ENCODE results near the gene SPOCD1.

Gene SPOCD1

GRCh38 chr1:31814631-31815306, 1.1 kb downstream of the SPOCD1 start:
- Mint-ChIP-seq H3K9me3 (no peaks in the 10 kb centered on the region), H3K36me3 (peaks cover 6% of the 10 kb centered on the region), H3K4me1 (peaks cover 18% of the 10 kb centered on the region), H3K4me3 (no peak overlapping the region), H3K27ac (no peak overlapping the region)
- peak; percentile 4 for ATAC-seq
- no peak for DNase-seq (ENCODE audit: low spot score in 2 of 2)

- ATAC-seq = peak; percentile 31
- Mint-ChIP-seq H3K9me3 (no peaks in the 10 kb centered on the region), H3K27ac (no peak overlapping the region), H3K4me3 (no peak overlapping the region), H3K4me1 (peaks cover 18% of the 10 kb centered on the region), H3K36me3 (peaks cover 6% of the 10 kb centered on the region)
- DNase-seq (ENCODE audit: low spot score in 2 of 2) = no peak
Observed at GRCh38 chr1:31814041-31814511, 1.7 kb downstream of the SPOCD1 start.

DNA sequence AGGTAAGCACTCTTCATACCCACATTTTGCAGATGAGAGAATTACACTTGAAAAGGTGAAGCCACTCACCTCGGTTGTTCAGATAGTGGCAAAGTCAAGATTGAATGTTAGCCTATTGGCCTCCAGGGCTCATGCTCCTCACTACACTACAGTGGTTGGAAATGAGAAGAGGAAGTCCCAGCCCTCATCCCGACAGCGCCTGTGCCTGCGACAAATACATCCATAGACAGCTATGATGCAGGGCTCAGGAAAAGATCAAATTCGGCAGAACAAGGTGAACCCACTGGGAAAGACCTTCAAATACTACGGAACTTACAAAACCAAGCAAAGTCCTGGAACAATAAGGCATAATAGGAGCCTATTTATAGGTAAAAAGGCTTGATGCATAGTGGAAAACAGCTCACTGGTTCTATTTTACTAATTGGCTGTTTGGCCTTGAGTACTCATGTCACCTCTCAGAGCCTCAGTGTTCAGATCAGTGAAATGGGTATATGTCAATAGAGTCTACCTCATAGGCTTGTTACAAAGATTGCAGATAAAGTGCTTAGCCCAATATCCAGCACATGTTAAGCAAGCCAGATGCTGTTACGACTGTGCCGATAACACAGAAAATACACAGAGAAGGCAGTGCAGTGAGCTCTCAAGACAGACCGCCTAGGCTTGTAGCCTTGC, 3.5 kb downstream of the SPOCD1 start:
- ATAC-seq = no peak
- Mint-ChIP-seq H3K36me3 (peaks cover 6% of the 10 kb centered on the region), H3K27ac (no peak overlapping the region), H3K4me1 (peaks cover 14% of the 10 kb centered on the region), H3K4me3 (no peak overlapping the region), H3K9me3 (no peaks in the 10 kb centered on the region)
- DNase-seq (ENCODE audit: low spot score in 2 of 2) = no peak

GRCh38 chr1:31811605-31812004, 4.2 kb downstream of the SPOCD1 start:
- Mint-ChIP-seq H3K27ac (no peak overlapping the region), H3K36me3 (peaks cover 6% of the 10 kb centered on the region), H3K4me3 (no peak overlapping the region), H3K9me3 (no peaks in the 10 kb centered on the region), H3K4me1 (peaks cover 12% of the 10 kb centered on the region)
- DNase-seq (ENCODE audit: low spot score in 2 of 2) = no peak
- no peak for ATAC-seq

DNA sequence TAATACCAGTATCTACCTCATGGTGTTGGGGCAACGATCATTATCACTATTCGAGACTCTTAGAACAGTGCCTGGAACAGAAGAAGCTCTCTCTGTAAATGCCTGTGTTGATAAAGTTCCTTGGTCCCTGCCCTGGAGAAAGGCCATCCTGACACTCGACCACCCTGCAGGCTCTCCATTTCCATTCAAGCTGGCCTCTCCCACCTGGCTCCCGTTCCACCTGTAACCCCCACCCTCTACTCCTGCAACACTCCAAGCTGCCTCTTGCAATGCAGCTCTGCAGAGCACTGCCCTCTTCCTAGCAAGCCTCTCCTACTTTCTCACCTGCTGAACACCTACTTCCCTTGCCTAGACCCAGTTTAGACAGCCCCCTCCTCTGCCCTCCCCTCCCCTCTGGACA, 6.1 kb downstream of the SPOCD1 start:
- H3K27ac Mint-ChIP-seq = no peak overlapping the region
- DNase-seq (ENCODE audit: low spot score in 2 of 2) (no peak), ATAC-seq (no peak)
- H3K4me3 Mint-ChIP-seq = no peak overlapping the region
- H3K9me3 Mint-ChIP-seq = no peaks in the 10 kb centered on the region
- H3K36me3 Mint-ChIP-seq = no peaks in the 10 kb centered on the region
- peaks cover 6% of the 10 kb centered on the region for H3K4me1 Mint-ChIP-seq

DNA sequence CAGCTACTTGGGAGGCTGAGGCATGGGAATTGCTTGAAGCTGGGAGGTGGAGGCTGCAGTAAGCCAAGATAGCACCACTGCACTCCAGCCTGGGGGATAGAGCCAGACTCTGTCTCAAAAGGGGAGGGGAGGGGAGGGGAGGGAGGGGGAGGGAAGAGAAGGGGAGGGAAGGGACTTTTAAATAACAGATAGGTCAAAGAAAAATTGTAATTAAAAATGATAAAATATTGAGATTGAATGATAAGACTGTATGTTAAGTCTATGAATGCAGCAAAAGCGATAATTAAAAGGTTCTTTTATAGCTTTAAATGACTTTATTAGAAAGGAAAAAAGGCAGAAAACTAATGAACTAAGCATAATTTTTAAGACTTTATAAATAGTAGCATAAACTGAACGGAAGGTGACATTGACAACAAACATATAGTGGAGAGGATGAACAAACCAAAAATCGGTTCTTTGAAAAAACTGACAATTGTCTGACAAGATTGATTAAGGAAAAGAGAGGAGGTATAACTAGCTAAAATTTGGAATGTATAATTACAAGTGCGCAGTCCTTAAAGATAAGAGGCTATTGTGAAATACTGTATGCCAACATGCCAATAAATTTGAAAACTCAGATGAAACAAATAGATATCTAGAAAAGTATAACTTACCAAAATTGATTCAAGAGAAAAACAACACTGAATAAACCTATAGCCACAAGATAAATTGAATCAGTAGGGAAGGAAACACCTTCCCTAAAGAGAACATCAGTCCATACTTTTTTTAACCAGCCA, 8.4 kb downstream of the SPOCD1 start:
- DNase-seq (ENCODE audit: low spot score in 2 of 2) = no peak
- Mint-ChIP-seq H3K9me3 (no peaks in the 10 kb centered on the region), H3K36me3 (no peaks in the 10 kb centered on the region)

GRCh38 chr1:31805318-31805717, 10.5 kb downstream of the SPOCD1 start:
- Mint-ChIP-seq H3K4me1 (peaks cover 9% of the 10 kb centered on the region), H3K27ac (no peak overlapping the region), H3K36me3 (no peaks in the 10 kb centered on the region), H3K4me3 (no peak overlapping the region), H3K9me3 (no peaks in the 10 kb centered on the region)
- ATAC-seq (no peak), DNase-seq (ENCODE audit: low spot score in 2 of 2) (no peak)

More for the DNA sequence above, 8.4 kb downstream of the SPOCD1 start:
- no peak for ATAC-seq
- no peak overlapping the region for H3K4me3 Mint-ChIP-seq
- H3K27ac Mint-ChIP-seq = no peak overlapping the region
- peaks cover 11% of the 10 kb centered on the region for H3K4me1 Mint-ChIP-seq

DNA sequence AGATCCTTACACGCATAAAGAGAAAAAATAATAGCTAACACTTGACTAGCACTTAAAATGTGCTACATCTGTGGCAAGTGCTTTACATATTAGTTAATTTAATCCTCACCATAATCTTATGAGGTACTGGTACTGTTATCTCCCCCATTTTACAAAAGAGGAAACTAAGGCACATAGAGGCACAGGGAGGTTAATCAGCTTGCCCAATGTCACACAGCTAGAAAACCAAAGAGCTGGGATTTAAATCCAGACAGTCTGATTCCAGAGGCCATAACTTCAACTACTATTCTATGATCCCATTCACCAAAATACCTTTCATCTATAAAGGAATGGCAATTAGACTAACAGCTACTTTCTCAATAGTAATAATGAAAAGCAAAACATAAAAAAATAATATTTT, 11.7 kb downstream of the SPOCD1 start:
- ATAC-seq (no peak), DNase-seq (ENCODE audit: low spot score in 2 of 2) (no peak)
- Mint-ChIP-seq H3K4me3 (no peak overlapping the region), H3K36me3 (no peaks in the 10 kb centered on the region), H3K4me1 (peaks cover 11% of the 10 kb centered on the region), H3K9me3 (no peaks in the 10 kb centered on the region), H3K27ac (peak overlapping the region; percentile 5)

DNA sequence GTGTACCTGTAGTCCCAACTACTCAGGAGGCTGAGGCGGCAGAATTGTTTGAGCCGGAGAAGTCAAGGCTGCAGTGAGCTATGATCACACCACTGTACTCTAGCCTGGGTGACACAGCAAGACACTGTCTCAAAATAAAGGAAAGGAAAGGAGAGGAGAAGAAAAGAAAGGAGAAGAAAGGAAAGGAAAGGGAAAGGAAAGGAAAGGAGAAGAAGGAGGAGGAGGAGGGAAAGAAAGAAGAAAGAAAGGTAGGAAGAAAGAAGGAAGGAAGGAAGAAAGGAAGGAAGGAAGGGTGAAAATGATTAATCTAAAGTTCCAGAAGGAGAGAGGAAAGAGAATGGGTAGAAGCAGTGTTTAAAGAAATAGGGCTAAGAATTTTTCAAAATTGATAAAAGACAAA, 12.2 kb downstream of the SPOCD1 start:
- Mint-ChIP-seq H3K36me3 (no peaks in the 10 kb centered on the region), H3K4me3 (no peak overlapping the region), H3K27ac (peak overlapping the region; percentile 5), H3K4me1 (peaks cover 16% of the 10 kb centered on the region), H3K9me3 (no peaks in the 10 kb centered on the region)
- DNase-seq (ENCODE audit: low spot score in 2 of 2) (no peak), ATAC-seq (no peak)

DNA sequence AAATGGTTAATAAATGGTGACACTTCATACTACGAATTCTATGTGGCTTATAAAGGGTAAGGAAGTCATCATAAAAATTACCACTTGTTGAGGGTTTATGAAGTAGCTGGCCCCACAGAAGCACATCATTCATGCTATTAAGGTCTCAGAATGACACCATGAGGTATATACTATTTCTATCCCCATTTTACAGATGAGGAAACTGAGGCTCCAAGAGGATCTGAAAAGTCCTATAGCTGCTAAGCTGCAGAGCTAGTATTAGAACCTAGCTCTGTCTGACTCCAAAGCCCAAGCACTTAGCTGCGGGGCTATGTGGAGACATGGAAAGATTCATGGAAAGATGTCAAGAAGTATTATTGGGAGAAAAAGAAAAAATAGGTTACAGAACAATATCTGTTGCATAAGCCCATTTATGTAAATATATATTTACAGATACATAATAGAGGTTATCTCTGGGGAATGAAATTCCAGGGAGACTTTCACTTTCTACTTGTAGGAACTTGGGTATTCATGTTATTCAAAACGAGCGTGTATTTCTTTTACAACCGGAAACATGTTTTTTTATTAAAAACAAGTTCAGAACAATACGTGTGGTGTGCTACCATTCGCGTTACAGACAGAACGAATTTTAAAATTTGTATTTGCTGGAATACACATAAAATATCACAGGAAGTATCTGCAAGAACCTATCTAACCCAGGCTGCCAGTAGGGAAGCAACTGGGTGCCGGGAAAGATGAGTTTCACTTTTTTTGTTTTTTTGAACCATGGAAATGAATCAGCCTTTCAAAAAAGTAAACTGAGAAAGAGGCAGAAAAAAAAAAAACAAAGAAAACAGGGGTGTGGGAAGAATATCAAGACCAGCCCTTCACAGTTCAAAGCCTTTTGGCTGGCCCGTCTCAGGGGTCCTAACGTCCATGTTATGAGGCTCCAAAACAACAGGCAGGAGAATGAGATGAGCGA, 13.4 kb downstream of the SPOCD1 start:
- DNase-seq (ENCODE audit: low spot score in 2 of 2) = no peak
- no peak overlapping the region for H3K27ac Mint-ChIP-seq
- H3K9me3 Mint-ChIP-seq = no peaks in the 10 kb centered on the region
- no peak overlapping the region for H3K4me3 Mint-ChIP-seq
- H3K36me3 Mint-ChIP-seq = no peaks in the 10 kb centered on the region
- ATAC-seq = no peak
- H3K4me1 Mint-ChIP-seq = peaks cover 22% of the 10 kb centered on the region

GRCh38 chr1:31801458-31801857, 14.4 kb downstream of the SPOCD1 start:
- DNase-seq (ENCODE audit: low spot score in 2 of 2) (no peak), ATAC-seq (no peak)
- no peak overlapping the region for H3K27ac Mint-ChIP-seq
- peaks cover 22% of the 10 kb centered on the region for H3K4me1 Mint-ChIP-seq
- H3K9me3 Mint-ChIP-seq = no peaks in the 10 kb centered on the region
- no peaks in the 10 kb centered on the region for H3K36me3 Mint-ChIP-seq
- H3K4me3 Mint-ChIP-seq = no peak overlapping the region

GRCh38 chr1:31800674-31800967, 15.2 kb downstream of the SPOCD1 start:
- Mint-ChIP-seq H3K36me3 (no peaks in the 10 kb centered on the region), H3K4me1 (peaks cover 22% of the 10 kb centered on the region), H3K4me3 (no peak overlapping the region), H3K9me3 (no peaks in the 10 kb centered on the region), H3K27ac (no peak overlapping the region)
- DNase-seq (ENCODE audit: low spot score in 2 of 2) (no peak), ATAC-seq (no peak)

- ATAC-seq (no peak), DNase-seq (ENCODE audit: low spot score in 2 of 2) (no peak)
- H3K27ac Mint-ChIP-seq = no peak overlapping the region
- peaks cover 22% of the 10 kb centered on the region for H3K4me1 Mint-ChIP-seq
- no peaks in the 10 kb centered on the region for H3K9me3 Mint-ChIP-seq
- H3K36me3 Mint-ChIP-seq = no peaks in the 10 kb centered on the region
- H3K4me3 Mint-ChIP-seq = no peak overlapping the region
Observed at GRCh38 chr1:31799895-31800673, 15.7 kb downstream of the SPOCD1 start.

DNA sequence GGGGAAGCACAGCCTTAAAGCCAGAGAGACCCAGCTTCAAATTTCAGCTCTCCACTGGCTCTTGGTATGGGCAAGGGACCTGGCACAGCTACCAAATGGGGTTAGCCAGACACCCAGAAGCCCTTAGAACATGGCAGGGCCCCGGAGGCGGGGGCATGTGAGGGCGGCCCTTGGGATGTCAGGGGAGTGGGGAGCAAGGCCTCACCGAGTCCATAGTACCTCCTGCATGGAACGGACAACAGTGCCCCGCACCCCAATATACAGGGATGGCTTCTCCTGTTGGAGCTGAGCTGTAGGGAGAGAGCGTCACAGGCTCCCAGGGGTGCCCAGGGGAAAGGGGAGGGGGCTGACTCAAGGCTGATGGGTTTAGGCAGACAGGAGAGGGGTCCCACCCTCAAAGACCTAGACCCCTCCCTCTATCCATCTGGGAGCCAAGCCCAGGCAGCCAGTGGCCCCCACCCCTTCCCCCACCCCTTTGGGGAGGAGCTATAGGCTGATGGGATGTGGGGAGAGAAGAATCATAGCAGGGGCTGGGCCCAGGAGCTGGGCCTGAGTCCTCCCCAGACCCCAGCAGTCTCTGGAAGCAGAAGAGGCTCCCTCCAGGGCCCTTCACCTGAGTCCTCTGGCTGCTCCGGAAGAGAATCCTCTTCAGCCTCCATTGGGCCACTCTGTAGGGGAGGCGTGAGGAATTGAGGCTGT, 16.5 kb downstream of the SPOCD1 start:
- ATAC-seq (no peak), DNase-seq (ENCODE audit: low spot score in 2 of 2) (no peak)
- H3K9me3 Mint-ChIP-seq = no peaks in the 10 kb centered on the region
- peaks cover 22% of the 10 kb centered on the region for H3K4me1 Mint-ChIP-seq
- no peak overlapping the region for H3K27ac Mint-ChIP-seq
- no peak overlapping the region for H3K4me3 Mint-ChIP-seq
- H3K36me3 Mint-ChIP-seq = no peaks in the 10 kb centered on the region
